Loucy (cell line): ENCODE data around the gene KDM6A.
"Not testable (repeated sequence)": the region's sequence is repeated elsewhere in the genome, so short reads cannot be mapped to it uniquely, and the experiment has no call there.

Experiments used
- H2AFZ ChIP-seq: fragments of 200-600 bp; sonication (generic); 2 replicates; pipeline ENCODE4 v1.6.0; 2016; ENCODE audit warnings: antibody characterized with exemption, mild to moderate bottlenecking, low read length, moderate library complexity
- H3F3A ChIP-seq: fragments of 200-600 bp; 2 replicates; pipeline ENCODE4 v1.6.0; 2016; ENCODE audit warnings: antibody characterized with exemption, low read depth, mild to moderate bottlenecking
- H3K27me3 ChIP-seq: fragments of 200-600 bp; sonication (generic); 2 replicates; pipeline ENCODE4 v1.6.1; 2014; ENCODE audit warnings: low read length, mild to moderate bottlenecking; ENCODE audit not compliant: insufficient read depth, poor library complexity, severe bottlenecking
- H3K36me3 ChIP-seq: fragments of 200-600 bp; sonication (generic); 2 replicates; pipeline ENCODE4 v1.6.1; 2016; ENCODE audit warnings: low read length; ENCODE audit not compliant: insufficient read depth
- H3K4me1 ChIP-seq: fragments of 200-600 bp; sonication (generic); 2 replicates; pipeline ENCODE4 v1.5.1; 2014; ENCODE audit warnings: low read length, mild to moderate bottlenecking; ENCODE audit not compliant: insufficient read depth, poor library complexity, severe bottlenecking
- H3K4me2 ChIP-seq: fragments of 200-600 bp; sonication (generic); 2 replicates; pipeline ENCODE4 v1.6.0; 2014; ENCODE audit warnings: antibody characterized with exemption, low read length, low read depth, mild to moderate bottlenecking; ENCODE audit not compliant: poor library complexity, severe bottlenecking
- H3K4me3 ChIP-seq: fragments of 200-600 bp; sonication (generic); 2 replicates; pipeline ENCODE4 v1.5.1; 2014; ENCODE audit warnings: low read length, mild to moderate bottlenecking, mixed read lengths; ENCODE audit not compliant: poor library complexity, severe bottlenecking
- H3K79me2 ChIP-seq: fragments of 200-600 bp; sonication (generic); 2 replicates; pipeline ENCODE4 v1.6.1; 2014; ENCODE audit warnings: low read length; ENCODE audit not compliant: insufficient read depth
- H3K9ac ChIP-seq: fragments of 200-600 bp; sonication (generic); 2 replicates; pipeline ENCODE4 v1.6.0; 2014; ENCODE audit warnings: mild to moderate bottlenecking, low read depth, low read length, moderate library complexity; ENCODE audit not compliant: poor library complexity, severe bottlenecking
- H3K9me2 ChIP-seq: fragments of 200-600 bp; sonication (generic); replicated peaks from 2 replicates; pipeline ENCODE4 v1.6.1; 2016; ENCODE audit warnings: low read depth, low read length, mixed read lengths
- H3K9me3 ChIP-seq: fragments of 200-600 bp; sonication (generic); 2 replicates; pipeline ENCODE4 v1.6.1; 2014; ENCODE audit warnings: mild to moderate bottlenecking, antibody characterized with exemption, low read length, low read depth; ENCODE audit not compliant: insufficient read depth
- H4K20me1 ChIP-seq: fragments of 200-600 bp; sonication (generic); 2 replicates; pipeline ENCODE4 v1.6.0; 2014; ENCODE audit warnings: antibody characterized with exemption, low read length, mild to moderate bottlenecking; ENCODE audit not compliant: insufficient read depth, poor library complexity, severe bottlenecking
- CTCF ChIP-seq: fragments of 200-600 bp; sonication (generic); conservative IDR thresholded peaks from 2 replicates; pipeline ENCODE4 v1.5.1; 2014; ENCODE audit warnings: mild to moderate bottlenecking, antibody characterized with exemption, low read length
- EZH2phosphoT487 ChIP-seq: fragments of 200-600 bp; IDR thresholded peaks from 2 replicates; pipeline ENCODE4 v1.6.1; 2018; ENCODE audit warnings: antibody characterized with exemption, mild to moderate bottlenecking, moderate library complexity, borderline replicate concordance

Gene KDM6A

GRCh38 chrX:44992775-44993174, 119.8 kb downstream of the KDM6A start:
- Histone ChIP-seq H3K27me3 (no peaks in the 10 kb centered on the region), H3K9me2 (no peaks in the 10 kb centered on the region), H3K4me3 (no peak overlapping the region), H3K9ac (no peak overlapping the region), H3F3A (no peaks in the 10 kb centered on the region), H4K20me1 (peaks cover 13% of the 10 kb centered on the region), H3K36me3 (no peaks in the 10 kb centered on the region), H3K79me2 (peaks cover 42% of the 10 kb centered on the region), H3K4me2 (no peak overlapping the region), H3K4me1 (no peaks in the 10 kb centered on the region), H2AFZ (no peak overlapping the region), H3K9me3 (no peaks in the 10 kb centered on the region)
- no peak for TF ChIP-seq EZH2phosphoT487

GRCh38 chrX:44996277-44996676, 123.3 kb downstream of the KDM6A start:
- Histone ChIP-seq H3K4me3 (no peak overlapping the region), H4K20me1 (peaks cover 21% of the 10 kb centered on the region), H3K9ac (no peak overlapping the region), H2AFZ (no peak overlapping the region), H3K9me2 (no peaks in the 10 kb centered on the region), H3K4me2 (no peak overlapping the region), H3K27me3 (no peaks in the 10 kb centered on the region), H3K36me3 (no peaks in the 10 kb centered on the region), H3K9me3 (no peaks in the 10 kb centered on the region), H3K4me1 (peaks cover 6% of the 10 kb centered on the region), H3K79me2 (peaks cover 58% of the 10 kb centered on the region), H3F3A (no peaks in the 10 kb centered on the region)
- no peak for TF ChIP-seq CTCF
- TF ChIP-seq EZH2phosphoT487, result no peak

- no peaks in the 10 kb centered on the region for H3K9me3 ChIP-seq
- H3K79me2 ChIP-seq, result peaks cover 59% of the 10 kb centered on the region
- TF ChIP-seq CTCF (no peak), EZH2phosphoT487 (no peak)
- H3K4me3 ChIP-seq, result no peak overlapping the region
- H3K4me2 ChIP-seq, result no peak overlapping the region
- H2AFZ ChIP-seq, result no peak overlapping the region
- peaks cover 12% of the 10 kb centered on the region for H3K4me1 ChIP-seq
- no peaks in the 10 kb centered on the region for H3F3A ChIP-seq
- H4K20me1 ChIP-seq, result peaks cover 27% of the 10 kb centered on the region
- H3K9me2 ChIP-seq, result no peaks in the 10 kb centered on the region
- no peaks in the 10 kb centered on the region for H3K36me3 ChIP-seq
- no peak overlapping the region for H3K9ac ChIP-seq
- no peaks in the 10 kb centered on the region for H3K27me3 ChIP-seq
Measured at GRCh38 chrX:44997282-44997812, 124.4 kb downstream of the KDM6A start.

GRCh38 chrX:44997888-44998287, 124.9 kb downstream of the KDM6A start:
- peaks cover 53% of the 10 kb centered on the region for H3K79me2 ChIP-seq

GRCh38 chrX:44999237-44999636, 126.2 kb downstream of the KDM6A start:
- not testable (repeated sequence) for H3K9ac ChIP-seq, H2AFZ ChIP-seq, H3K4me3 ChIP-seq, H3K9me2 ChIP-seq, H3K36me3 ChIP-seq, H3K4me2 ChIP-seq, H3K9me3 ChIP-seq, H3F3A ChIP-seq, H3K27me3 ChIP-seq
- H4K20me1 ChIP-seq, result peaks cover 30% of the 10 kb centered on the region
- peaks cover 12% of the 10 kb centered on the region for H3K4me1 ChIP-seq
- peaks cover 53% of the 10 kb centered on the region for H3K79me2 ChIP-seq

More at GRCh38 chrX:44997888-44998287, 124.9 kb downstream of the KDM6A start:
- H3K4me2 ChIP-seq, result no peak overlapping the region
- no peaks in the 10 kb centered on the region for H3K9me3 ChIP-seq
- no peaks in the 10 kb centered on the region for H3F3A ChIP-seq
- no peaks in the 10 kb centered on the region for H3K36me3 ChIP-seq
- H4K20me1 ChIP-seq, result peaks cover 27% of the 10 kb centered on the region
- no peak for TF ChIP-seq CTCF
- TF ChIP-seq EZH2phosphoT487, result no peak
- no peaks in the 10 kb centered on the region for H3K9me2 ChIP-seq
- H3K9ac ChIP-seq, result no peak overlapping the region
- H3K4me1 ChIP-seq, result peaks cover 12% of the 10 kb centered on the region
- no peak overlapping the region for H2AFZ ChIP-seq
- H3K27me3 ChIP-seq, result no peaks in the 10 kb centered on the region
- no peak overlapping the region for H3K4me3 ChIP-seq
